Astrocyte of the cerebellum (primary cell): Measurements from ENCODE around the gene MAPRE3.

Source experiments
- DNase-seq: peaks from one replicate; pipeline ENCODE4 v3.0.0-alpha.2; 2011; ENCODE audit warnings: low read depth
- H3K4me3 ChIP-seq: 2 replicates; pipeline ENCODE4 v1.5.1; 2011; ENCODE audit warnings: mild to moderate bottlenecking, low read depth, low read length, moderate library complexity
- CTCF ChIP-seq: IDR thresholded peaks from 2 replicates; pipeline ENCODE4 v1.5.1; 2012; ENCODE audit warnings: low read length, low read depth, moderate library complexity, mild to moderate bottlenecking; ENCODE audit errors: missing control alignments
- in situ Hi-C: cut with HindIII; loops from 2 replicates; pipeline ENCODE4 v1.10.0; 2017; ENCODE audit warnings: low sequenced_read_pairs

The MAPRE3 gene

GRCh38 chr2:26991717-26992116 is 21.3 kb downstream of the MAPRE3 start:
- in situ Hi-C loops = no loop called here
- H3K4me3 ChIP-seq = no peak overlapping the region
- no peak for TF ChIP-seq CTCF
- no peak for DNase-seq

- H3K4me3 ChIP-seq = no peak overlapping the region
- in situ Hi-C loops = no loop called here
- TF ChIP-seq CTCF = no peak
- DNase-seq = no peak
Measured at GRCh38 chr2:26993768-26994167, 23.3 kb downstream of the MAPRE3 start.

- TF ChIP-seq CTCF = no peak
- in situ Hi-C loops = no loop called here
Measured at GRCh38 chr2:26994983-26995382, 24.5 kb downstream of the MAPRE3 start.

GRCh38 chr2:26997394-26997793 is 27.0 kb downstream of the MAPRE3 start:
- DNase-seq = no peak
- in situ Hi-C loops = no loop called here

More at GRCh38 chr2:26994983-26995382, 24.5 kb downstream of the MAPRE3 start:
- DNase-seq = no peak
- H3K4me3 ChIP-seq = no peak overlapping the region

GRCh38 chr2:26998323-26998722 is 27.9 kb downstream of the MAPRE3 start:
- TF ChIP-seq CTCF = no peak
- no peak overlapping the region for H3K4me3 ChIP-seq
- no peak for DNase-seq
- in situ Hi-C loops = no loop called here

More at GRCh38 chr2:26997394-26997793, 27.0 kb downstream of the MAPRE3 start:
- no peak overlapping the region for H3K4me3 ChIP-seq
- TF ChIP-seq CTCF = no peak

- DNase-seq = no peak
- TF ChIP-seq CTCF = no peak
- no peak overlapping the region for H3K4me3 ChIP-seq
- in situ Hi-C loops = no loop called here
Measured at GRCh38 chr2:27000228-27000627, 29.8 kb downstream of the MAPRE3 start.

GRCh38 chr2:27000995-27001394 is 30.6 kb downstream of the MAPRE3 start:
- in situ Hi-C loops = no loop called here
- H3K4me3 ChIP-seq = no peak overlapping the region
- DNase-seq = no peak
- no peak for TF ChIP-seq CTCF
